ENCODE measurements around the gene DYSF. TPM values are rescaled to one million over a fixed set of nuclear protein-coding genes. Genes with fewer than 3 reads are reported as not detected.

DYSF gene
- total RNA-seq, 1 experiment from 2014 or later = 0.31 TPM

GRCh38 chr2:71705171-71705960 is 252.0 kb downstream of the DYSF start:
- ChIA-PET POLR2A (no interaction called here), CTCF (no interaction called here)
- Histone ChIP-seq H3K4me3 (ENCODE audit: low read depth in 2 of 2, low read length in 2 of 2) (no peak overlapping the region), H3K4me1 (ENCODE audit: control insufficient read depth, insufficient read depth, low read length) (no peaks in the 10 kb centered on the region), H3K9me3 (ENCODE audit: control insufficient read depth, insufficient read depth, low read depth, low read length) (no peaks in the 10 kb centered on the region), H3K27me3 (ENCODE audit: control insufficient read depth, insufficient read depth, low read length) (no peaks in the 10 kb centered on the region), H3K27ac (ENCODE audit: low read length) (no peak overlapping the region), H3K36me3 (ENCODE audit: control insufficient read depth, insufficient read depth, low read length) (no peaks in the 10 kb centered on the region)
- DNase-seq (ENCODE audit: low read depth, low spot score) (no peak), ATAC-seq (no peak)
- in situ Hi-C loops (cut with HindIII; ENCODE audit: low pct_unique_long_range_greater_than_20kb, low sequenced_read_pairs) = no loop called here
- BruUV-seq (replicated peaks) = no TSS peak
- TF ChIP-seq SIN3A (IDR thresholded peaks at IDR 0.05; ENCODE audit: borderline replicate concordance, insufficient read depth, low read depth, low read length) (no peak), TCF7L2 (IDR thresholded peaks at IDR 0.05; ENCODE audit: low read depth, low read length) (no peak), POLR2AphosphoS5 (IDR thresholded peaks at IDR 0.05; ENCODE audit: low read depth, low read length) (no peak), REST (IDR thresholded peaks at IDR 0.05; ENCODE audit: insufficient read depth in 1 of 2, low read depth in 2 of 2, low read length in 1 of 2) (no peak)
- TF ChIP-seq, protein P1, sequence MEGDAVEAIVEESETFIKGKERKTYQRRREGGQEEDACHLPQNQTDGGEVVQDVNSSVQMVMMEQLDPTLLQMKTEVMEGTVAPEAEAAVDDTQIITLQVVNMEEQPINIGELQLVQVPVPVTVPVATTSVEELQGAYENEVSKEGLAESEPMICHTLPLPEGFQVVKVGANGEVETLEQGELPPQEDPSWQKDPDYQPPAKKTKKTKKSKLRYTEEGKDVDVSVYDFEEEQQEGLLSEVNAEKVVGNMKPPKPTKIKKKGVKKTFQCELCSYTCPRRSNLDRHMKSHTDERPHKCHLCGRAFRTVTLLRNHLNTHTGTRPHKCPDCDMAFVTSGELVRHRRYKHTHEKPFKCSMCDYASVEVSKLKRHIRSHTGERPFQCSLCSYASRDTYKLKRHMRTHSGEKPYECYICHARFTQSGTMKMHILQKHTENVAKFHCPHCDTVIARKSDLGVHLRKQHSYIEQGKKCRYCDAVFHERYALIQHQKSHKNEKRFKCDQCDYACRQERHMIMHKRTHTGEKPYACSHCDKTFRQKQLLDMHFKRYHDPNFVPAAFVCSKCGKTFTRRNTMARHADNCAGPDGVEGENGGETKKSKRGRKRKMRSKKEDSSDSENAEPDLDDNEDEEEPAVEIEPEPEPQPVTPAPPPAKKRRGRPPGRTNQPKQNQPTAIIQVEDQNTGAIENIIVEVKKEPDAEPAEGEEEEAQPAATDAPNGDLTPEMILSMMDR (IDR thresholded peaks at IDR 0.05) = no peak
- intact Hi-C loops (cut with micrococcal nuclease; ENCODE audit: unreplicated experiment) = no loop called here

GRCh38 chr2:71706121-71706520 is 252.8 kb downstream of the DYSF start:
- CTCF ChIA-PET = no interaction called here

DNA sequence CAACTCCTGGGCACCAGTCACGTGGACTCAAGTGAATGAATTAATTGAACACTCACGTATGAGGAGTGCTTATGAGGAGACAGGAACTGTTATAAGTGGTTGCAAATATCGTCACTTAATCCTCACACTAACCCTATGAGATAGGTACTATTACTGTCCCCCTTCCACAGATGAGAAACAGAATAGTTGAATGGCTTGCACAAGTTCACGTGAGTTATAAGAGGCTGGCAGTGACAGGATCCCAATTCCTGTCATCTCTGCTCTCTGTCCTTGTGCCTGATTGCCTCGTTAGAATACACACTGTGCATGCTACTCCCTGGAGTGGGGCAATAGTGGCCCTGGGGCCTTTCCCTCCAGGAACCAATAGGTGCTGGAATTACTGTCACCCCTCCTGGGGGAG is 253.5 kb downstream of the DYSF start:
- ATAC-seq (no peak), DNase-seq (ENCODE audit: low read depth, low spot score) (no peak)
- no peak overlapping the region for H3K4me3 ChIP-seq (ENCODE audit: low read depth in 2 of 2, low read length in 2 of 2)
- intact Hi-C loops (cut with micrococcal nuclease; ENCODE audit: unreplicated experiment) (no loop called here), in situ Hi-C loops (cut with HindIII; ENCODE audit: low pct_unique_long_range_greater_than_20kb, low sequenced_read_pairs) (no loop called here)
- CTCF ChIA-PET = no interaction called here
- no peaks in the 10 kb centered on the region for H3K27me3 ChIP-seq (ENCODE audit: control insufficient read depth, insufficient read depth, low read length)
- TF ChIP-seq TCF7L2 (IDR thresholded peaks at IDR 0.05; ENCODE audit: low read depth, low read length) (no peak), POLR2AphosphoS5 (IDR thresholded peaks at IDR 0.05; ENCODE audit: low read depth, low read length) (no peak)
- no peaks in the 10 kb centered on the region for H3K36me3 ChIP-seq (ENCODE audit: control insufficient read depth, insufficient read depth, low read length)
- H3K27ac ChIP-seq (ENCODE audit: low read length) = no peak overlapping the region
- H3K9me3 ChIP-seq (ENCODE audit: control insufficient read depth, insufficient read depth, low read depth, low read length) = no peaks in the 10 kb centered on the region
- H3K4me1 ChIP-seq (ENCODE audit: control insufficient read depth, insufficient read depth, low read length) = no peaks in the 10 kb centered on the region
- POLR2A ChIA-PET = no interaction called here
- no TSS peak for BruUV-seq (replicated peaks)

More at GRCh38 chr2:71706121-71706520, 252.8 kb downstream of the DYSF start:
- in situ Hi-C loops (cut with HindIII; ENCODE audit: low pct_unique_long_range_greater_than_20kb, low sequenced_read_pairs) = no loop called here
- POLR2A ChIA-PET = no interaction called here
- BruUV-seq (replicated peaks) = no TSS peak
- intact Hi-C loops (cut with micrococcal nuclease; ENCODE audit: unreplicated experiment) = no loop called here
- Histone ChIP-seq H3K4me3 (ENCODE audit: low read depth in 2 of 2, low read length in 2 of 2) (no peak overlapping the region), H3K36me3 (ENCODE audit: control insufficient read depth, insufficient read depth, low read length) (no peaks in the 10 kb centered on the region), H3K27ac (ENCODE audit: low read length) (no peak overlapping the region), H3K27me3 (ENCODE audit: control insufficient read depth, insufficient read depth, low read length) (no peaks in the 10 kb centered on the region), H3K4me1 (ENCODE audit: control insufficient read depth, insufficient read depth, low read length) (no peaks in the 10 kb centered on the region), H3K9me3 (ENCODE audit: control insufficient read depth, insufficient read depth, low read depth, low read length) (no peaks in the 10 kb centered on the region)
- TF ChIP-seq POLR2AphosphoS5 (IDR thresholded peaks at IDR 0.05; ENCODE audit: low read depth, low read length) = no peak
- DNase-seq (ENCODE audit: low read depth, low spot score) (no peak), ATAC-seq (no peak)
